ENCODE results near the gene ZDHHC11B.
"Not testable (repeated sequence)": the region's sequence is repeated elsewhere in the genome, so short reads cannot be mapped to it uniquely, and the experiment has no call there.

DNA sequence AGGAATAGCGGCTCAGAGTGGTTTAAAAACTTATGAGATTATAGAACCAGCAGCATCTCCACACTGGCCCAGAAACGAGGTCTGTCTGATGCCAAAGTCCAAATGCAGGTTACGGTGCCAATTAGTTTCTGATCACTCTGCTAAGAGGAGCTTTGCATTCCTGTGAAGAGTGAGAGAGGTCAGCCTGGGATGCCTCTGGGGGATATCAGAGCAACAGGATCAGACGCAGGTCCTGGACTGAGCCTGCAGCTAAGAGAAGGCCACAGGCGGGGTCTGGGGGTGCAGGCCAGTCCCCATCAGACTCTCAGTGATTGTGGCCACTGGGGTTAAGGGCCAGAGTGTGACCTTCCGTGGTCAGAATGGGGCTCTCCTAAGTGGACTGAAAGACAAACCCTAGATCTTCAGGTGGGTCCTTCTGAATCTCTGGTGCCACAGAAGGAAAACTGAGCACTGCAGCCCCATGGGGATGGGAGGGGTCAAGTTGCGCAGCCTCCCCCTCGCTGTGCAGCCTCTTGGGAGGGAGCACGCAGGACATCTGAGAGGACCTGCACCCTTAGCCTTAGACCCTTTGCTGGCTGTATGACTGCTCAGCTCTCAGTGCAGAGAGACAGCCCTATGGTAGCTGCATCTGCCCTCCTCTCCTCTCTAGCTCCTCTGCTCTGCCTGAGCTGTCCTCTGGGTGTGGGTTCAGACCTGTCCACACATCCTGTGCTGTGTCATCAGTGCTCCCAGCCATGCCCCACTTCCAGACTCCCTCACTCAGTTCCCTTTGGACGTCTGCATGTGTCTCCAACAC is 23.4 kb upstream of the ZDHHC11B start:
- TF ChIP-seq, protein P1, sequence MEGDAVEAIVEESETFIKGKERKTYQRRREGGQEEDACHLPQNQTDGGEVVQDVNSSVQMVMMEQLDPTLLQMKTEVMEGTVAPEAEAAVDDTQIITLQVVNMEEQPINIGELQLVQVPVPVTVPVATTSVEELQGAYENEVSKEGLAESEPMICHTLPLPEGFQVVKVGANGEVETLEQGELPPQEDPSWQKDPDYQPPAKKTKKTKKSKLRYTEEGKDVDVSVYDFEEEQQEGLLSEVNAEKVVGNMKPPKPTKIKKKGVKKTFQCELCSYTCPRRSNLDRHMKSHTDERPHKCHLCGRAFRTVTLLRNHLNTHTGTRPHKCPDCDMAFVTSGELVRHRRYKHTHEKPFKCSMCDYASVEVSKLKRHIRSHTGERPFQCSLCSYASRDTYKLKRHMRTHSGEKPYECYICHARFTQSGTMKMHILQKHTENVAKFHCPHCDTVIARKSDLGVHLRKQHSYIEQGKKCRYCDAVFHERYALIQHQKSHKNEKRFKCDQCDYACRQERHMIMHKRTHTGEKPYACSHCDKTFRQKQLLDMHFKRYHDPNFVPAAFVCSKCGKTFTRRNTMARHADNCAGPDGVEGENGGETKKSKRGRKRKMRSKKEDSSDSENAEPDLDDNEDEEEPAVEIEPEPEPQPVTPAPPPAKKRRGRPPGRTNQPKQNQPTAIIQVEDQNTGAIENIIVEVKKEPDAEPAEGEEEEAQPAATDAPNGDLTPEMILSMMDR (IDR thresholded peaks at IDR 0.05) = not testable (repeated sequence)
- not testable (repeated sequence) for TF ChIP-seq POLR2AphosphoS5, POLR2A, EP300 (IDR thresholded peaks at IDR 0.05)

Measured in stomach (tissue), 4 donors.